Effector CD4-positive, alpha-beta T cell (primary cell): Measurements from ENCODE around the gene TEX35.

Experiments
- DNase-seq: peaks from one replicate; pipeline ENCODE4 v3.0.0-alpha.2; 2020

TEX35 gene

DNA sequence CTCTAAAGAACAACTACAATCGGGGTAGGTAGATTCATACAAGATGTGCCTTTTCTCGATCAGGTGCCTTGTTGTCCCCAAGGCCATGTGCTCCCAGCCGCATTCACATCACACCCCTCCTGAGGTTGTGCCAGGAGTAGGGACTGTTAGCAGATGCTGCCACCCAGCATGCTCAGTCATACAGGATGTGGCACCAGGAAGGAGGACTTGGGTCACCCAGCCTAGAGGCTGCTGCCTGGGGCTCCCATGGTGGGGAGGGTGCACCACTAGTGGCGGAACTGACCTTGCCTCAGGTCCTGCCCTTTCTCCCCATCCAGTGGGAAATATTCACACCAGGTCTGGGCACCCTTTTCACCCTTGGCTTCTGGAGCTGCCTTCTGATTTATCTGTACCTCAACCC is 8.3 kb downstream of the TEX35 start:
- no peak for DNase-seq

DNA sequence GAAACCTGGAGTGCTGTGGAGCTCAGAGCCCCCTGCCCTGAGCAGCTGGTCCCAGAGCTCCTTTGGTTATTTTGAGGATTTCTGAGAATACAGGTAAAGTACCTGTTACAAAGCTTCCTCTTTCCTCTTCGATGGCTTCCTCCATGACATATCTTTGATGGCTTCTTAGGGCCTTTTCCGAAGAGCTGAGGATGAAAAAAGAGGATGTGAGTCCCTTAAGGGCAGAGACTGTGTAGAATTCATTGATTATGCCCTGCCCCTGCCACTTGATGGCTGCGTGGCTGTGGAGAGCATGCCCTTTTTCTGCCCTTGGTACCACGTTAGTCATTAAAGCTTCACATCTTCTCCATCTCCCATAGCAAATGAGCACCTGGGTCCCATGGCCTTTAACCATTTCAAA is 14.2 kb downstream of the TEX35 start:
- no peak for DNase-seq

- no peak for DNase-seq
These were observed 15.5 kb downstream of the TEX35 start for GRCh38 chr1:178528228-178528952.

DNA sequence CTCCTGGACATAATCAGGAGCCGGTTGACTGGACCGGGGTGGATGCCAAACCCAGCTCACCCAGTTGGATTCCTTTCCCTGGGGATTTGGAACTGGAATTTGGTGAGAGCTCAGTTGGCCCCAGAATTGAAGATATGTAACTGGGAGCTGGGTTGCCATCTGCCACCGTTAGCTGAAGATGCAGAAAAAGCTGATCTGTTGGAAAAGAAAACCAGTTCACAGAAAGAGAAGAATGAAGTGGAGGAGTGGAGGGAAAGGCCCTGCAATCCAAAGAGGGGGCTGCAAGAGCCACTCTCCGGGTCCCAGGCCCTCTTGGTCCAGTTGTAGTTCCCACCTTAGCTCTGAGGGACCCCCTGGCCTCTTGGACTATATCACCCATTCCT is 16.0 kb downstream of the TEX35 start:
- DNase-seq, result no peak

- no peak for DNase-seq
These were observed 16.6 kb downstream of the TEX35 start for GRCh38 chr1:178529364-178530036.

DNA sequence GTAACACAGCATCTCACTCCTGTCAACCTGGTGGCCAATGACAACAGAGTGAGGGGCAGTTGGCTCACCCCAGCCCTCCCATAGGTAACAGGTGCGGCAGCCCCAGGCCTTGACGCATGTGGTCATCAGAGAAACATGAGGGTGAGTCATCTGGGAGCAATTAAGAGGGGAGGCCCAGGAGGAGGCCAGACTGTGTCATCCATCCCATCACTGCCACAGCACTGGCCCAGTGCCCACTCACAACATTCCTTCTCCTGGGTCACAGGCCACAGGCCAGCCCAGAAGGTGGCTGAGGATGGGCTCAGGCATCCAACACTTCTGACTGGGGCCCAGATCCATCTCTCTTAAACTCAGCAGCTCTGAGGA is 17.1 kb downstream of the TEX35 start:
- no peak for DNase-seq

- DNase-seq, result no peak
These were observed 17.6 kb downstream of the TEX35 start for GRCh38 chr1:178530502-178530901.

DNA sequence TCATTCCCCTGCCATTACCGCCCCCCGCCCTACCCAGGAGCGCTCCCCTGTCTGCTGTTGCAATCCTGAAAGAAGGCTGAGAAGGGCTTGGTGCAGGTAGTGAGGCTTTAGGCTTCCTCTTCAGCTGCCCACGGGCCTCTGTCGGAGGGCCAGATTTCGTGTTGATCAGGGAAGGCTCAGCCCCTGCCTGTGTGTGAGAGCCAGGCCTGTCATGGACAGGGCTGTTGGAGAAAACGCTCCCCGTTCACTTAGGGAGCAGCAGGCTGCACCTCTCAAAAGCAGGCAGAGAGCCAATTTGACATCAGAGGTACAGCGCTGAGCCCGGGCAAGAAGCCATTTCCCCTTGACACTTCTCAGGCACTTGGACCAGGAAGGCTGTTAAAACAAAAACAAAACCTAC is 19.0 kb downstream of the TEX35 start:
- DNase-seq, result no peak

DNA sequence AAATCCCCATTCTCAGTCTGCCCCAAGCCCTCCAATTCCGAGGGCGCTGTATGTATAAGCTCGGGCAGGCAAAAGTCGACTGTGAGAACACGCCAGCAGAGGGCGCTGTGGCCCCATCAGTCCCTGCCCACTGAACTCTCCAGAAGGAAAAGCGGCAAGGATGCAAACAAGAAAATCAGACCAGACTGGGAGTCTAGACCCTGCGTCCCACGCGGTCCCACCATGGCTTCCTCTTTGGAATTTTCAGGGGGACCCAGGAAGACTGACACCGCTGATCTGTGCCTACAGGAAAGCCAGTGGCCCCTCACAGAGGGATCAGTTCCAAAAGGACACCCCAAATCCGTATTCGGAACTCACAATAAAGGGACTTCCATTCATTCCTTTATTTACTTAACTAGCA is 19.5 kb downstream of the TEX35 start:
- DNase-seq, result peak; percentile 60

DNA sequence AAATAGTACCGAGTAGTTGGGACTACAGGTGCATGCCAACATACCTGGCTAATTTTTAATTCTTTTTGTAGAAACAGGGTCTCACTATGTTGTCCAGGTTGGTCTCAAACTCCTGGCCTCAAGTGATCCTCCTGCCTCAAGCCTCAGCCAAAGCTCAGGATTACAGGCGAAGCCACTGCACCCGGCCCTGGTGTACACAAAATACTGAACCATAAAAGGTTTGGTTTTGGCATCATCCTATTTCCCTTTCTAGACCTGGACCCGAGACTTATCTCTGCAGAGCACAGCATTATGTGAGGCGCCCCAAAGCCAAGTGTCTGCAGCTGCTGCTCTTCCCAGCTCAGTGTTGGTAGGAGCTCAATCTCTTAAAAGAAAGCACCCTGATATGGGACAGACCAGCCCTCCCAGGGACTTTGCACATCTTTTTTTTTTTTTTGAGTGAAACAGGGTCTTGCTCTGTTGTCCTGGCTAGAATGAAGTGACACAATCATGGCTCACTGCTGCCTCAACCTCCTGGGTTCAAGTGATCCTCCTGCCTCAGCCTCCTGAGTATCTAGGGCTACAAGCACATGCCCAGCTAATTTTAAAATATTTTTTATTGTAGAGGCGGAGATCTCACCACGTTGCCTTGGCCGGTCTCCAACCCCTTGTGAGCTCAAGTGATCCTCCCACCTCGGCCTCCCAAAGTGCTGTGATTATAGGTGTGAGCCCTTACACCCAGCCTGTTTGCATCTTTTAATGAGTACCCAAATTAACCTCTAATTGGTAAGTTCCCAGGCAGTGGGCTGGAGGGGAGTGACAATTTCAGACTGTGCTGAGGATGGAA is 20.4 kb downstream of the TEX35 start:
- DNase-seq, result no peak

GRCh38 chr1:178534137-178534868 is 21.4 kb downstream of the TEX35 start:
- no peak for DNase-seq

GRCh38 chr1:178536329-178536728 is 23.4 kb downstream of the TEX35 start:
- no peak for DNase-seq

DNA sequence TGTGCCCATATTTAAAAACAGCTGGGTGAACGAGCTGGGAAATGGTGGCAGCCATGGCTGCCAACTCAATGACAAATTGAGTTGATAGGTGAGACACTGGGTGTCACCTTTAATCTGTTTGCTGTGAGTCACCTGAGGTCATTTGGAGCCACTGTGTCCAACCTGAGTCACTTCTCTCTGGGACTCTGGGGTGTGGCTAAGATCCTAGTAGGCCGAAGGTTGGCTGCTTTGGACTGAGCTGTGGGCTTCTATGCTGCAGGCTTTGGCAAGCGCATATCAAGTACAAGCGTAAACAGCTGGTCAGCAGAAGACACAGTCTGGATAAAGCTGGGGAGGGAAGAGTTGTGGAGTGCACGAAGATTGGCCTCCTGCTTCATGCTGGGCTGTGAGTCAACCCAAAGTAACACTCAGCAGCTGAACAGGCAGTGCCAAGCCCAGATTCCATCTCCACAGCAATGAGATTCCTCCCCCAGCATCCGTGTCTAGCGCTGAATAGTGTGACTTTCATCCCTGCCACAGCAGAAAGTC is 24.0 kb downstream of the TEX35 start:
- DNase-seq, result no peak

- DNase-seq, result no peak
These were observed 24.6 kb downstream of the TEX35 start for GRCh38 chr1:178537382-178538090.

GRCh38 chr1:178538192-178538916 is 25.4 kb downstream of the TEX35 start:
- no peak for DNase-seq

- DNase-seq, result no peak
These were observed 26.4 kb downstream of the TEX35 start for GRCh38 chr1:178539291-178539690.

DNA sequence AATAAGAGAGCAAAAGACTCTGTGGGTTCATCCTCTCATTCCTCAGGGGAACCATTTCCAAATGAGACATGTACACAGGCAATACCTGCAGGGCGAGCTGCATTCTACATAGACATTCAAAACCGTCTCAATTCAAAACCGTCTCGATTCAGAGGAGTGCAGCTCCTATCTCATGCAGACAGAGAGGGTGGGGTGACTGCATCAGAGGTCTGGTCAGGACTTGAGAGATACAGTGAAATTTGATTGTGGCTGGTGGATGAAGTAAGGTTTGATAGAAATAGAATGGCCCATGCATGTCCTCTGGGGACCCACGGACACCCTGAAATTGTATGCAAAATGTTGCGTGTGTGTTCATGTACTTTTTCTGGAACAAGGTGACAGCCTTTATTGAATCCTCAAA is 27.3 kb downstream of the TEX35 start:
- DNase-seq, result no peak

- DNase-seq, result no peak
These were observed 27.7 kb downstream of the TEX35 start for GRCh38 chr1:178540646-178541045.

GRCh38 chr1:178541379-178541778 is 28.5 kb downstream of the TEX35 start:
- DNase-seq, result no peak

DNA sequence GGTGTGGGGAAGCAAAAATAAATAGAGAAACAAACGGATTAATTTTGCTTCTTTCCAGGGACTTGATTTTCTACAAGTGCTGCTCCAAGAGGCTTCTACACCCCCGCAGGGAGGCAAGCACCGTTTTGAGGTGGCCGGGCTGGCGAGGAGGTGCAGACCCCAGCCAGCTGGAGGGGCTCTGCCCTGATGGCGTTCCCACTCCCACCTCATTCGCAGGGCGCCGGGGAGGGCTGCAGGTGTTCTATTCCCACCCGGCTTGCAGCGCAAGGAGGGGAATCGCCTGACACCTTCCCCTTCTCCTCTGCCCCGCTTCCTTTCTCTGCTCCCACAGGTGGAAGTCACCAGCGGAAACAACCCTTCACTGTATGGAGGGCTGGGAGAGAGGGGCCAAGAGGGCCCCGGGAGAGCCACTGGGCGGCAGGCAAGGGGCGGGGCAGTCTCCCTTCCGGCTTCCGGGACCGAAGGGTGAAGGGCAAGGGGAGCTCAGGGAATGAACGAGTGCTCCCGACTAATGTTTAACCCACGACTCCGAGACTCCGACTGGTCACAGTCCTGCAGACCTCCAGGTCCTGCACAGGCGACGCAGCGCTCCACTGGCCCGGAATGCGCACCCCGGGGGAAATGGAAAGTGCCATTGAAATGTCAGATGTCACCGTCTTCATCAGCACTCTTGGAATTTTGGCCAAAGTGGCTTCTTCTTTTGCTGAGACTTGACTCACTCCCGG is 29.1 kb downstream of the TEX35 start:
- DNase-seq, result peak; percentile 14
